Trophoblast cell (in vitro differentiated cells and primary cell): ENCODE measurements around the gene NKAIN4.

Source experiments
- DNase-seq, 2 donors: peaks; one replicate each; pipeline ENCODE4 v3.0.0-alpha.2; 2016
- H2AFZ ChIP-seq: 2 replicates; pipeline ENCODE4 v1.6.1; 2013; ENCODE audit warnings: low read length, moderate library complexity, mild to moderate bottlenecking; ENCODE audit not compliant: insufficient read depth, poor library complexity
- H2AK5ac ChIP-seq: 2 replicates; pipeline ENCODE4 v1.6.1; 2013; ENCODE audit warnings: mild to moderate bottlenecking, low read length
- H2BK120ac ChIP-seq: 2 replicates; pipeline ENCODE4 v1.6.1; 2013; ENCODE audit warnings: low read length, mild to moderate bottlenecking, moderate library complexity; ENCODE audit not compliant: insufficient read depth, poor library complexity
- H2BK12ac ChIP-seq: 2 replicates; pipeline ENCODE4 v1.6.1; 2013; ENCODE audit warnings: mild to moderate bottlenecking, low read length, moderate library complexity
- H2BK5ac ChIP-seq: 2 replicates; pipeline ENCODE4 v1.6.1; 2013; ENCODE audit warnings: low read length, low read depth, moderate library complexity, mild to moderate bottlenecking; ENCODE audit not compliant: poor library complexity
- H3K14ac ChIP-seq: 2 replicates; pipeline ENCODE4 v1.6.1; 2013; ENCODE audit warnings: mild to moderate bottlenecking, low read length
- H3K18ac ChIP-seq: 2 replicates; pipeline ENCODE4 v1.6.1; 2013; ENCODE audit warnings: mild to moderate bottlenecking, low read length
- H3K23ac ChIP-seq: 2 replicates; pipeline ENCODE4 v1.6.1; 2013; ENCODE audit warnings: low read length
- H3K27ac ChIP-seq: 2 replicates; pipeline ENCODE4 v1.5.1; 2013; ENCODE audit warnings: low read depth, mild to moderate bottlenecking, inconsistent platforms, low read length, moderate library complexity
- H3K27me3 ChIP-seq: 2 replicates; pipeline ENCODE4 v1.6.1; 2013; ENCODE audit warnings: inconsistent platforms, mild to moderate bottlenecking, low read length, moderate library complexity; ENCODE audit not compliant: insufficient read depth
- H3K36me3 ChIP-seq, 2 experiments: 1 replicate in 1 of 2; 2 replicates in 1 of 2; pipeline ENCODE4 v1.6.1; 2013; ENCODE audit warnings: low read length in 2 of 2, mild to moderate bottlenecking in 2 of 2, moderate library complexity in 1 of 2; ENCODE audit not compliant: insufficient read depth in 2 of 2, control insufficient read depth in 1 of 2
- H3K4ac ChIP-seq: 2 replicates; pipeline ENCODE4 v1.6.1; 2013; ENCODE audit warnings: low read depth, mild to moderate bottlenecking, low read length, moderate library complexity
- H3K4me1 ChIP-seq, 2 experiments: 1 replicate in 1 of 2; 2 replicates in 1 of 2; pipeline ENCODE4 v1.6.1; 2013; ENCODE audit warnings: low read length in 2 of 2, mild to moderate bottlenecking in 2 of 2, moderate library complexity in 1 of 2; ENCODE audit not compliant: insufficient read depth in 2 of 2, control insufficient read depth in 1 of 2
- H3K4me2 ChIP-seq: 2 replicates; pipeline ENCODE4 v1.6.1; 2013; ENCODE audit warnings: inconsistent platforms, mild to moderate bottlenecking, low read length, moderate library complexity
- H3K4me3 ChIP-seq: 2 replicates; pipeline ENCODE4 v1.5.1; 2013; ENCODE audit warnings: mild to moderate bottlenecking, low read depth, low read length, inconsistent platforms
- H3K79me1 ChIP-seq: one replicate; pipeline ENCODE4 v1.6.1; 2013; ENCODE audit warnings: low read length
- H3K79me2 ChIP-seq: 2 replicates; pipeline ENCODE4 v1.6.1; 2013; ENCODE audit warnings: low read length, mild to moderate bottlenecking; ENCODE audit not compliant: control insufficient read depth, insufficient read depth, poor library complexity
- H3K9ac ChIP-seq: 2 replicates; pipeline ENCODE4 v1.6.1; 2013; ENCODE audit warnings: mild to moderate bottlenecking, low read length
- H3K9me3 ChIP-seq: 2 replicates; pipeline ENCODE4 v1.6.1; 2013; ENCODE audit warnings: low read depth, mild to moderate bottlenecking, control low read depth, inconsistent platforms, low read length; ENCODE audit not compliant: insufficient read depth
- H4K12ac ChIP-seq: 2 replicates; pipeline ENCODE4 v1.6.1; 2013; ENCODE audit warnings: low read depth, mild to moderate bottlenecking, low read length, moderate library complexity
- H4K8ac ChIP-seq: 2 replicates; pipeline ENCODE4 v1.6.1; 2013; ENCODE audit warnings: low read depth, mild to moderate bottlenecking, low read length, moderate library complexity
- H4K91ac ChIP-seq: one replicate; pipeline ENCODE4 v1.6.1; 2013; ENCODE audit warnings: low read depth, mild to moderate bottlenecking, low read length, moderate library complexity
- WGBS: extraction: QIAGEN DNeasy Blood & Tissue Kit; methylation state at CpG from one replicate; pipeline ENCODE4 v1.1.7; 2013; ENCODE audit warnings: missing lambda C conversion rate; ENCODE audit not compliant: insufficient read length, insufficient coverage; ENCODE audit errors: extremely low coverage; 5-methylcytosine and 5-hydroxymethylcytosine counted together

The NKAIN4 gene

GRCh38 chr20:63248835-63249591, 5.2 kb downstream of the NKAIN4 start:
- Histone ChIP-seq H3K4me2 (no peak overlapping the region), H3K18ac (no peak overlapping the region), H2BK120ac (no peak overlapping the region), H4K8ac (no peak overlapping the region), H3K14ac (no peak overlapping the region), H3K23ac (no peak overlapping the region), H3K4ac (no peak overlapping the region), H4K12ac (no peak overlapping the region), H3K27ac (no peak overlapping the region), H3K9me3 (peaks cover 3% of the 10 kb centered on the region), H3K4me3 (no peak overlapping the region), H3K9ac (no peak overlapping the region), H3K27me3 (peaks cover 10% of the 10 kb centered on the region), H2BK5ac (no peak overlapping the region), H3K36me3 (peaks cover 15 to 30% of the 10 kb centered on the region in 2 experiments), H3K4me1 (peaks cover 6 to 16% of the 10 kb centered on the region in 2 experiments), H3K79me1 (peaks cover 17% of the 10 kb centered on the region), H2BK12ac (no peak overlapping the region), H4K91ac (no peak overlapping the region), H2AK5ac (no peak overlapping the region), H2AFZ (no peak overlapping the region), H3K79me2 (peaks cover 8% of the 10 kb centered on the region)
- DNase-seq, result no peak
- no CpG with 5 or more reads among the region's 25 CpGs for WGBS

- Histone ChIP-seq H3K14ac (no peak overlapping the region), H2BK12ac (no peak overlapping the region), H4K12ac (no peak overlapping the region), H3K9ac (no peak overlapping the region), H2AFZ (no peak overlapping the region), H2AK5ac (peak overlapping the region; percentile 8), H3K9me3 (peaks cover under 1% of the 10 kb centered on the region), H3K4me3 (no peak overlapping the region), H3K79me1 (peaks cover 7% of the 10 kb centered on the region), H4K91ac (no peak overlapping the region), H3K4me2 (no peak overlapping the region), H3K4me1 (peaks cover 2 to 10% of the 10 kb centered on the region in 2 experiments), H4K8ac (no peak overlapping the region), H3K23ac (no peak overlapping the region), H3K18ac (no peak overlapping the region), H3K36me3 (peaks cover 15 to 30% of the 10 kb centered on the region in 2 experiments), H3K79me2 (peaks cover 2% of the 10 kb centered on the region), H2BK5ac (no peak overlapping the region), H3K27me3 (peaks cover 3% of the 10 kb centered on the region), H3K27ac (no peak overlapping the region), H3K4ac (no peak overlapping the region), H2BK120ac (no peak overlapping the region)
- no CpG with 5 or more reads among the region's 24 CpGs for WGBS
- DNase-seq, result no peak
Observed at GRCh38 chr20:63247671-63248228, 6.5 kb downstream of the NKAIN4 start.

GRCh38 chr20:63246490-63247288, 7.6 kb downstream of the NKAIN4 start:
- no peak overlapping the region for H3K4ac ChIP-seq
- peaks cover 1 to 4% of the 10 kb centered on the region in 2 experiments for H3K4me1 ChIP-seq
- no peak overlapping the region for H2BK12ac ChIP-seq
- H3K36me3 ChIP-seq, result peaks cover 15 to 34% of the 10 kb centered on the region in 2 experiments
- no peak overlapping the region for H4K91ac ChIP-seq
- H2AK5ac ChIP-seq, result no peak overlapping the region
- H3K4me3 ChIP-seq, result no peak overlapping the region
- H3K9me3 ChIP-seq, result no peaks in the 10 kb centered on the region
- no peak overlapping the region for H2BK120ac ChIP-seq
- no peak overlapping the region for H3K4me2 ChIP-seq
- no peaks in the 10 kb centered on the region for H3K27me3 ChIP-seq
- no peak overlapping the region for H4K12ac ChIP-seq
- H3K9ac ChIP-seq, result no peak overlapping the region
- H3K18ac ChIP-seq, result no peak overlapping the region
- H2AFZ ChIP-seq, result no peak overlapping the region
- H2BK5ac ChIP-seq, result no peak overlapping the region
- H3K23ac ChIP-seq, result no peak overlapping the region
- WGBS, result no CpG with 5 or more reads among the region's 50 CpGs
- no peaks in the 10 kb centered on the region for H3K79me2 ChIP-seq
- no peak for DNase-seq
- no peak overlapping the region for H3K14ac ChIP-seq
- peaks cover 4% of the 10 kb centered on the region for H3K79me1 ChIP-seq
- H4K8ac ChIP-seq, result no peak overlapping the region
- H3K27ac ChIP-seq, result no peak overlapping the region

DNA sequence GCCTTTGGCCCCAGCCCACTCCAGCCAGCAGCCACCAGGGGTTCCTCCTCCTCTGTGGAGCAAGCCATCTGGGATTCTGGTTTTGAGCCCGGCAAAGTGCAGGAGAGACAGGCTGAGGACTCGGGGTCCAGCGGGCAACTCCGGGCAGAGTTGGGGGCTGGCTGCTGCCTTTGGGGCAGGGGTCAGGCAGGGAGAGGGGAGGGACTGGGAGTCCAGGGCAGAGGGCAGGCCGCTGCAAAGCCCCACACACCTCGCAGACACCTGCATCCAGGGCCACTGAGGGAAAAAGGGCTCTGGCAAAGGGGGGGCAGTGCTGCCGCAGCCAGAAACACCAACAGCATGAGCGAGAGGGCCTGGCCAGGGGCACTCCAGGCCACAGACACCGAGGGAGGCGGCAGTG, 9.8 kb downstream of the NKAIN4 start:
- H4K12ac ChIP-seq, result no peak overlapping the region
- no peak overlapping the region for H3K9ac ChIP-seq
- peaks cover 7 to 10% of the 10 kb centered on the region in 2 experiments for H3K4me1 ChIP-seq
- H2AK5ac ChIP-seq, result no peak overlapping the region
- no peak overlapping the region for H3K23ac ChIP-seq
- no CpG with 5 or more reads among the region's 10 CpGs for whole genome bisulfite sequencing
- H2BK120ac ChIP-seq, result no peak overlapping the region
- no peaks in the 10 kb centered on the region for H3K27me3 ChIP-seq
- no peak overlapping the region for H2BK5ac ChIP-seq
- peaks cover 7% of the 10 kb centered on the region for H3K79me1 ChIP-seq
- no peak overlapping the region for H3K4me3 ChIP-seq
- H3K9me3 ChIP-seq, result no peaks in the 10 kb centered on the region
- peaks cover 15 to 28% of the 10 kb centered on the region in 2 experiments for H3K36me3 ChIP-seq
- no peak overlapping the region for H3K4me2 ChIP-seq
- H2AFZ ChIP-seq, result no peak overlapping the region
- DNase-seq, result no peak
- no peak overlapping the region for H3K18ac ChIP-seq
- H3K79me2 ChIP-seq, result no peaks in the 10 kb centered on the region
- no peak overlapping the region for H3K27ac ChIP-seq
- peak overlapping the region; percentile 33 for H4K91ac ChIP-seq
- peak overlapping the region; percentile 9 for H2BK12ac ChIP-seq
- no peak overlapping the region for H3K4ac ChIP-seq
- no peak overlapping the region for H4K8ac ChIP-seq
- no peak overlapping the region for H3K14ac ChIP-seq
